GM10266 (cell line): ENCODE data around the gene SEMA5A.

Source experiments
- DNase-seq: peaks from one replicate; pipeline ENCODE4 v3.0.0; 2012; ENCODE audit errors: extremely low spot score
- CTCF ChIP-seq: IDR thresholded peaks from 2 replicates; pipeline ENCODE4 v1.5.1; 2012; ENCODE audit warnings: mild to moderate bottlenecking, low read depth; ENCODE audit not compliant: control insufficient read depth, insufficient read depth; ENCODE audit errors: missing control alignments

SEMA5A gene

GRCh38 chr5:9098990-9099389 lies 446.9 kb downstream of the SEMA5A start:
- TF ChIP-seq CTCF = no peak
- no peak for DNase-seq

GRCh38 chr5:9094582-9094981 lies 451.3 kb downstream of the SEMA5A start:
- TF ChIP-seq CTCF = no peak
- DNase-seq = no peak

- no peak for TF ChIP-seq CTCF
- DNase-seq = no peak
Measured at GRCh38 chr5:9091896-9092662, 453.8 kb downstream of the SEMA5A start.

GRCh38 chr5:9090381-9091026 lies 455.4 kb downstream of the SEMA5A start:
- no peak for DNase-seq
- no peak for TF ChIP-seq CTCF

GRCh38 chr5:9089893-9090292 lies 456.0 kb downstream of the SEMA5A start:
- no peak for TF ChIP-seq CTCF

GRCh38 chr5:9082996-9083395 lies 462.9 kb downstream of the SEMA5A start:
- no peak for DNase-seq
- TF ChIP-seq CTCF = no peak

More at GRCh38 chr5:9089893-9090292, 456.0 kb downstream of the SEMA5A start:
- no peak for DNase-seq

- TF ChIP-seq CTCF = no peak
- DNase-seq = no peak
Measured at GRCh38 chr5:9072701-9073100, 473.2 kb downstream of the SEMA5A start.
